HG02852 (cell line): ENCODE results near the gene POLA2.

Experiments
- ATAC-seq: cut with Tn5 transposase; IDR thresholded peaks from one replicate; pipeline ENCODE4 v1.9.1; 2021; ENCODE audit warnings: mild to moderate bottlenecking, moderate library complexity; ENCODE audit not compliant: unreplicated experiment

Gene POLA2

GRCh38 chr11:65280646-65281045, 18.9 kb downstream of the POLA2 start:
- no peak for ATAC-seq

GRCh38 chr11:65286686-65287085, 24.9 kb downstream of the POLA2 start:
- ATAC-seq = no peak

- ATAC-seq = no peak
These were observed 25.8 kb downstream of the POLA2 start for GRCh38 chr11:65287601-65288000.

- ATAC-seq = no peak
These were observed 27.2 kb downstream of the POLA2 start for GRCh38 chr11:65288706-65289536.

GRCh38 chr11:65290448-65291165, 28.8 kb downstream of the POLA2 start:
- no peak for ATAC-seq

GRCh38 chr11:65291613-65292012, 29.9 kb downstream of the POLA2 start:
- ATAC-seq = no peak

GRCh38 chr11:65292890-65293289, 31.1 kb downstream of the POLA2 start:
- ATAC-seq = no peak

GRCh38 chr11:65293909-65294381, 32.2 kb downstream of the POLA2 start:
- no peak for ATAC-seq

GRCh38 chr11:65295001-65295400, 33.2 kb downstream of the POLA2 start:
- no peak for ATAC-seq

GRCh38 chr11:65295571-65296341, 34.0 kb downstream of the POLA2 start:
- ATAC-seq = no peak

GRCh38 chr11:65297026-65297672, 35.4 kb downstream of the POLA2 start:
- no peak for ATAC-seq

GRCh38 chr11:65298131-65298535, 36.4 kb downstream of the POLA2 start:
- no peak for ATAC-seq

GRCh38 chr11:65298655-65299179, 37.0 kb downstream of the POLA2 start:
- no peak for ATAC-seq

- no peak for ATAC-seq
These were observed 39.0 kb downstream of the POLA2 start for GRCh38 chr11:65300621-65301275.

GRCh38 chr11:65301491-65302329, 39.9 kb downstream of the POLA2 start:
- no peak for ATAC-seq

GRCh38 chr11:65303555-65303954, 41.8 kb downstream of the POLA2 start:
- ATAC-seq = no peak

GRCh38 chr11:65304110-65304509, 42.3 kb downstream of the POLA2 start:
- ATAC-seq = no peak

- no peak for ATAC-seq
These were observed 42.9 kb downstream of the POLA2 start for GRCh38 chr11:65304613-65305012.
